Measurements from ENCODE around the gene S100A13.
A peak's percentile ranks its signal among the peaks of the same experiment; 100 is the strongest.
"Not testable (repeated sequence)": the region's sequence is repeated elsewhere in the genome, so short reads cannot be mapped to it uniquely, and the experiment has no call there.

Gene S100A13

DNA sequence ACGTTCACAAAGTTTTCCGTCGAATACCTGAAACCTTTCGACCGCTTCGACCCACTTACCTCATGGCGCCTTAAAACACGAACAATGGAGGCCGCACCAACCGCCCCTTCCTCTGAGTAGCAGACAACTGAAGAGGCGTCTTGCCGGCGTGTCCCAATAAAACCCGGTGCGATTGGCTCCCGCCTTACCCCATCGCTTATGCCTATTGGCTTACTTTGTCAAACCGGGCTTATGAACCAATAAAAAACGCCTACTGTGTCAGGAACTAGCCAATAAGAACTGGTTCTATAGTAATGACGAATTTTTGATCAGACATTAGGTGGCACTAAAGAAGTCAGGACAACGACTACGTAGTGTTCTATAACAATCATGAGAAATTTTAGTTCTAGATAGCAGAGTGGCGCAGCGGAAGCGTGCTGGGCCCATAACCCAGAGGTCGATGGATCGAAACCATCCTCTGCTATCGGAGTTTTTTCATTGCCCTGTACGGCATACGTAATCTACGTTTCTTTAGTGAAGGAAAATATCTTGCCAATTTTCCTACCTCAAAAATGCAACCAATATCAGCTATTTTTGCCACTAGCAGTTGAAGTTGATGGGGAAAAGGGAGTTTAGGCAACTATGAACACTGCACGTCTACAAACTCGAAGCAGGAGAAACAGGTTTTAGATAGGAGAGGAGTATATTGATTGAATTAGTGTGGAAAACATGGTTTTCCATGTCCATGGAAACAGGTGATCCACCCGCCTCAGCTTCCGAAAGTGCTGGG is 43.7 kb upstream of the S100A13 start, which contains the start of gene ILF2:
Gene ILF2 (minus strand): TSS at position 135 of the 769 bp plus-strand sequence. CDS start 71 bp downstream, at position 64.
- TF ChIP-seq, protein P1, sequence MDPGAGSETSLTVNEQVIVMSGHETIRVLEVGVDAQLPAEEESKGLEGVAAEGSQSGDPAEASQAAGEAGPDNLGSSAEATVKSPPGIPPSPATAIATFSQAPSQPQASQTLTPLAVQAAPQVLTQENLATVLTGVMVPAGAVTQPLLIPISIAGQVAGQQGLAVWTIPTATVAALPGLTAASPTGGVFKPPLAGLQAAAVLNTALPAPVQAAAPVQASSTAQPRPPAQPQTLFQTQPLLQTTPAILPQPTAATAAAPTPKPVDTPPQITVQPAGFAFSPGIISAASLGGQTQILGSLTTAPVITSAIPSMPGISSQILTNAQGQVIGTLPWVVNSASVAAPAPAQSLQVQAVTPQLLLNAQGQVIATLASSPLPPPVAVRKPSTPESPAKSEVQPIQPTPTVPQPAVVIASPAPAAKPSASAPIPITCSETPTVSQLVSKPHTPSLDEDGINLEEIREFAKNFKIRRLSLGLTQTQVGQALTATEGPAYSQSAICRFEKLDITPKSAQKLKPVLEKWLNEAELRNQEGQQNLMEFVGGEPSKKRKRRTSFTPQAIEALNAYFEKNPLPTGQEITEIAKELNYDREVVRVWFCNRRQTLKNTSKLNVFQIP (CRISPR knock-in tag; IDR thresholded peaks at IDR 0.05; ENCODE audit: borderline replicate concordance, low read depth) = peak; percentile 53; the same call in 1 of the 2 replicates
- TF ChIP-seq OSR1 (CRISPR knock-in tag; IDR thresholded peaks at IDR 0.05) (no peak), ZNF70 (CRISPR knock-in tag; IDR thresholded peaks at IDR 0.05) (no peak)
- peak; percentile 90 for ATAC-seq

DNA sequence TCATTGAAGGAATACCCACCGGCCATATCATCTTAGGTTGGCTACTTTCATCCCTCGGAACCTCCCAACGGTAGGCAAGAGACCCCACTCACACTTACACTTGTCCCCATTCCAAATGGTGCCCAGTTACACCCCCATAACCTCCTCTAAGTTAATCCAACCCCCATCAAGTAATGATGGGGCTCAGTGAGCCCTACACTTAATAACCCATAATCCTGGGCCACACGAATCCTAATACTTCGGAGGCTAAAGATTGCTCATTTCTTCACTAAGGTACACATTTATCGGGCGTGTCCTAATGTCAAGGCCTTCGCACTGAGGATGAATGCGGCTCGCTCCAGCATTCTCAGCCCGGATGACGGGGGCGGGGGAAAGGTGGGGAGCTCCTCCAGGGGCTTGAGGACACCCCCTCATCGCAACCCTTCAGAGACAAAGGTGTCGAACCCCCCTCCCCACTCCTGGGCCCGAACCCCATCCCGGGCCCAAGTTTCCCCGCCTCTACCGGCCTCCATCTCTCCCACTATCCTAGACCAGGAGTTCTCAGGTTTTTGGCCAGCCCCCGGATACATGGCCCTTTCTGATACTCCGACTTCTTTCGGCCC is 43.1 kb upstream of the S100A13 start:
- TF ChIP-seq TOX (CRISPR knock-in tag; IDR thresholded peaks at IDR 0.05; ENCODE audit: borderline replicate concordance) (no peak), SNAI2 (CRISPR knock-in tag; IDR thresholded peaks at IDR 0.05) (no peak), ZNF8 (CRISPR knock-in tag; IDR thresholded peaks at IDR 0.05) (no peak), TCF4 (CRISPR knock-in tag; IDR thresholded peaks at IDR 0.05; ENCODE audit: borderline replicate concordance) (no peak), RARB (CRISPR knock-in tag; IDR thresholded peaks at IDR 0.05) (no peak), OSR1 (CRISPR knock-in tag; IDR thresholded peaks at IDR 0.05) (no peak), ARNTL (CRISPR knock-in tag; IDR thresholded peaks at IDR 0.05; ENCODE audit: borderline replicate concordance, low read depth) (no peak), CSDC2 (CRISPR knock-in tag; IDR thresholded peaks at IDR 0.05) (no peak), ZFP30 (CRISPR knock-in tag; IDR thresholded peaks at IDR 0.05) (no peak), PPARA (CRISPR knock-in tag; IDR thresholded peaks at IDR 0.05; ENCODE audit: borderline replicate concordance) (no peak)
- TF ChIP-seq, protein P1 (CRISPR knock-in tag; IDR thresholded peaks at IDR 0.05; ENCODE audit: borderline replicate concordance, low read depth) = no peak
- TF ChIP-seq, protein P2, sequence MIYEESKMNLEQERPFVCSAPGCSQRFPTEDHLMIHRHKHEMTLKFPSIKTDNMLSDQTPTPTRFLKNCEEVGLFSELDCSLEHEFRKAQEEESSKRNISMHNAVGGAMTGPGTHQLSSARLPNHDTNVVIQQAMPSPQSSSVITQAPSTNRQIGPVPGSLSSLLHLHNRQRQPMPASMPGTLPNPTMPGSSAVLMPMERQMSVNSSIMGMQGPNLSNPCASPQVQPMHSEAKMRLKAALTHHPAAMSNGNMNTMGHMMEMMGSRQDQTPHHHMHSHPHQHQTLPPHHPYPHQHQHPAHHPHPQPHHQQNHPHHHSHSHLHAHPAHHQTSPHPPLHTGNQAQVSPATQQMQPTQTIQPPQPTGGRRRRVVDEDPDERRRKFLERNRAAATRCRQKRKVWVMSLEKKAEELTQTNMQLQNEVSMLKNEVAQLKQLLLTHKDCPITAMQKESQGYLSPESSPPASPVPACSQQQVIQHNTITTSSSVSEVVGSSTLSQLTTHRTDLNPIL (CRISPR knock-in tag; IDR thresholded peaks at IDR 0.05; ENCODE audit: low read depth) = no peak
- TF ChIP-seq, protein P3, sequence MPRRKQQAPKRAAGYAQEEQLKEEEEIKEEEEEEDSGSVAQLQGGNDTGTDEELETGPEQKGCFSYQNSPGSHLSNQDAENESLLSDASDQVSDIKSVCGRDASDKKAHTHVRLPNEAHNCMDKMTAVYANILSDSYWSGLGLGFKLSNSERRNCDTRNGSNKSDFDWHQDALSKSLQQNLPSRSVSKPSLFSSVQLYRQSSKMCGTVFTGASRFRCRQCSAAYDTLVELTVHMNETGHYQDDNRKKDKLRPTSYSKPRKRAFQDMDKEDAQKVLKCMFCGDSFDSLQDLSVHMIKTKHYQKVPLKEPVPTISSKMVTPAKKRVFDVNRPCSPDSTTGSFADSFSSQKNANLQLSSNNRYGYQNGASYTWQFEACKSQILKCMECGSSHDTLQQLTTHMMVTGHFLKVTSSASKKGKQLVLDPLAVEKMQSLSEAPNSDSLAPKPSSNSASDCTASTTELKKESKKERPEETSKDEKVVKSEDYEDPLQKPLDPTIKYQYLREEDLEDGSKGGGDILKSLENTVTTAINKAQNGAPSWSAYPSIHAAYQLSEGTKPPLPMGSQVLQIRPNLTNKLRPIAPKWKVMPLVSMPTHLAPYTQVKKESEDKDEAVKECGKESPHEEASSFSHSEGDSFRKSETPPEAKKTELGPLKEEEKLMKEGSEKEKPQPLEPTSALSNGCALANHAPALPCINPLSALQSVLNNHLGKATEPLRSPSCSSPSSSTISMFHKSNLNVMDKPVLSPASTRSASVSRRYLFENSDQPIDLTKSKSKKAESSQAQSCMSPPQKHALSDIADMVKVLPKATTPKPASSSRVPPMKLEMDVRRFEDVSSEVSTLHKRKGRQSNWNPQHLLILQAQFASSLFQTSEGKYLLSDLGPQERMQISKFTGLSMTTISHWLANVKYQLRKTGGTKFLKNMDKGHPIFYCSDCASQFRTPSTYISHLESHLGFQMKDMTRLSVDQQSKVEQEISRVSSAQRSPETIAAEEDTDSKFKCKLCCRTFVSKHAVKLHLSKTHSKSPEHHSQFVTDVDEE (CRISPR knock-in tag; IDR thresholded peaks at IDR 0.05) = no peak
- TF ChIP-seq, protein P4, sequence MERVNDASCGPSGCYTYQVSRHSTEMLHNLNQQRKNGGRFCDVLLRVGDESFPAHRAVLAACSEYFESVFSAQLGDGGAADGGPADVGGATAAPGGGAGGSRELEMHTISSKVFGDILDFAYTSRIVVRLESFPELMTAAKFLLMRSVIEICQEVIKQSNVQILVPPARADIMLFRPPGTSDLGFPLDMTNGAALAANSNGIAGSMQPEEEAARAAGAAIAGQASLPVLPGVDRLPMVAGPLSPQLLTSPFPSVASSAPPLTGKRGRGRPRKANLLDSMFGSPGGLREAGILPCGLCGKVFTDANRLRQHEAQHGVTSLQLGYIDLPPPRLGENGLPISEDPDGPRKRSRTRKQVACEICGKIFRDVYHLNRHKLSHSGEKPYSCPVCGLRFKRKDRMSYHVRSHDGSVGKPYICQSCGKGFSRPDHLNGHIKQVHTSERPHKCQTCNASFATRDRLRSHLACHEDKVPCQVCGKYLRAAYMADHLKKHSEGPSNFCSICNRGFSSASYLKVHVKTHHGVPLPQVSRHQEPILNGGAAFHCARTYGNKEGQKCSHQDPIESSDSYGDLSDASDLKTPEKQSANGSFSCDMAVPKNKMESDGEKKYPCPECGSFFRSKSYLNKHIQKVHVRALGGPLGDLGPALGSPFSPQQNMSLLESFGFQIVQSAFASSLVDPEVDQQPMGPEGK (CRISPR knock-in tag; IDR thresholded peaks at IDR 0.05; ENCODE audit: borderline replicate concordance) = no peak
- ATAC-seq = peak; percentile 6

DNA sequence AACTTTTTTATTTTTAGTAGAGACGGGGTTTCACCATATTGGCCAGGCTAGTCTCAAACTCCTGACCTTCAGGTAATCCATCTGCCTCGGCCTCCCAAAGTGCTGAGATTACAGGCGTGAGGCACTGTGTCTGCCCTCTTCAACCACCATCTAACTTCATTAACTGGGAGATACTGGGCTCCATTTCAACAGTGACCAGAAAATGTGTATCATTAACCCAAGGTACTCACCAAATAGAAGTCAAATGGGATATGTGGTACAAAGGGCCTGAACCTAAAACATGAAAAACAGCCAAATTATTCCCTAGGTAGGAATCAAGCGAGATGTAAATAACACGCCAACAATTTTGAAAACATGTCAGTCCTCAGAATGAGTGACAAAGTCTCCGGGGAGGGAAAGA is 42.3 kb upstream of the S100A13 start:
- no peak for TF ChIP-seq ZNF70 (CRISPR knock-in tag; IDR thresholded peaks at IDR 0.05)
- no peak for TF ChIP-seq ZC3H10 (CRISPR knock-in tag; IDR thresholded peaks at IDR 0.05)
- no peak for TF ChIP-seq CSDC2 (CRISPR knock-in tag; IDR thresholded peaks at IDR 0.05)
- no peak for TF ChIP-seq SNAI2 (CRISPR knock-in tag; IDR thresholded peaks at IDR 0.05)
- ATAC-seq = no peak

DNA sequence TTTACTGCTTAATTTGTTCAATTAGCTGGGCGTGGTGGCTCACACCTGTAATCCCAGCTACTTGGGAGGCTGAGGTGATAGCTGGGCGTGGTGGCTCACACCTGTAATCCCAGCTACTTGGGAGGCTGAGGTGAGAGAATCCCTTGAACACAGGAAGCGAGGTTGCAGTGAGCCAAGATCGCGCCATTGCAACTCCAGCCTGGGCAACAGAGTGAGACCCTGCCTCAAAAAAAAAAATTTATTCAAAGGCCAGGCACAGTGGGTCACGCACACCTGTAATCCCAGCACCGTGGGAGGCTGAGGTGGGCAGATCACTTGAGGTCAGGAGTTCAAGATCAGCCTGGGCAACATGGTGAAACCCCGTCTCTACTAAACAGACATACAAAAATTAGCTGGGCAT is 41.4 kb upstream of the S100A13 start:
- not testable (repeated sequence) for ATAC-seq
